ENCODE data around the gene PPP1R13B.

PPP1R13B gene

GRCh38 chr14:103739466-103739792, 107.9 kb downstream of the PPP1R13B start:
- TF ChIP-seq ZNF624 (tag by site-specific recombination; IDR thresholded peaks at IDR 0.05): no peak
- no peak for TF ChIP-seq WT1 (tag by site-specific recombination; IDR thresholded peaks at IDR 0.05)
- no peak for TF ChIP-seq PRDM4 (tag by site-specific recombination; IDR thresholded peaks at IDR 0.05)
- TF ChIP-seq ZSCAN16 (tag by site-specific recombination; IDR thresholded peaks at IDR 0.05): no peak
- TF ChIP-seq ZNF214 (tag by site-specific recombination; IDR thresholded peaks at IDR 0.05; ENCODE audit: borderline replicate concordance): no peak
- TF ChIP-seq ZNF48 (tag by site-specific recombination; IDR thresholded peaks at IDR 0.05): no peak
- no peak for TF ChIP-seq ZNF266 (tag by site-specific recombination; IDR thresholded peaks at IDR 0.05; ENCODE audit: low read depth)
- no peak for TF ChIP-seq ZNF776 (tag by site-specific recombination; IDR thresholded peaks at IDR 0.05; ENCODE audit: borderline replicate concordance)
- no peak for TF ChIP-seq ZNF114 (tag by site-specific recombination; IDR thresholded peaks at IDR 0.05)
- TF ChIP-seq HOXD13 (CRISPR knock-in tag; IDR thresholded peaks at IDR 0.05; ENCODE audit: borderline replicate concordance): no peak
- TF ChIP-seq, protein P1, sequence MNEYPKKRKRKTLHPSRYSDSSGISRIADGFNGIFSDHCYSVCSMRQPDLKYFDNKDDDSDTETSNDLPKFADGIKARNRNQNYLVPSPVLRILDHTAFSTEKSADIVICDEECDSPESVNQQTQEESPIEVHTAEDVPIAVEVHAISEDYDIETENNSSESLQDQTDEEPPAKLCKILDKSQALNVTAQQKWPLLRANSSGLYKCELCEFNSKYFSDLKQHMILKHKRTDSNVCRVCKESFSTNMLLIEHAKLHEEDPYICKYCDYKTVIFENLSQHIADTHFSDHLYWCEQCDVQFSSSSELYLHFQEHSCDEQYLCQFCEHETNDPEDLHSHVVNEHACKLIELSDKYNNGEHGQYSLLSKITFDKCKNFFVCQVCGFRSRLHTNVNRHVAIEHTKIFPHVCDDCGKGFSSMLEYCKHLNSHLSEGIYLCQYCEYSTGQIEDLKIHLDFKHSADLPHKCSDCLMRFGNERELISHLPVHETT (tag by site-specific recombination; IDR thresholded peaks at IDR 0.05): no peak
- no peak for TF ChIP-seq KLF1 (tag by site-specific recombination; IDR thresholded peaks at IDR 0.05)
- TF ChIP-seq ZNF157 (tag by site-specific recombination; IDR thresholded peaks at IDR 0.05): no peak
- TF ChIP-seq ZNF341 (tag by site-specific recombination; IDR thresholded peaks at IDR 0.05; ENCODE audit: low read depth): no peak
- no peak for TF ChIP-seq ZNF423 (tag by site-specific recombination; IDR thresholded peaks at IDR 0.05)
- TF ChIP-seq ZNF366 (tag by site-specific recombination; conservative IDR thresholded peaks at IDR 0.05): no peak
- TF ChIP-seq ZNF140 (tag by site-specific recombination; IDR thresholded peaks at IDR 0.05): no peak
- ChIA-PET POLR2A (no interaction called here), CTCF (no interaction called here)
- Histone ChIP-seq H3K27ac (ENCODE audit: extremely low read depth, low read depth, low read length) (no peak overlapping the region), H3K36me3 (ENCODE audit: control insufficient read depth in 2 of 2, insufficient read depth in 1 of 2, low read length in 2 of 2) (peaks cover 0 to 89% of the 10 kb centered on the region in 2 experiments; a peak in 2 of 3 replicates), H3K9me3 (ENCODE audit: control insufficient read depth, insufficient read depth, low read depth, low read length) (no peaks in the 10 kb centered on the region), H3K4me1 (ENCODE audit: control insufficient read depth, insufficient read depth, low read length) (no peaks in the 10 kb centered on the region), H3K4me3 (ENCODE audit: low read depth, low read length) (no peak overlapping the region)

GRCh38 chr14:103738701-103739451, 108.5 kb downstream of the PPP1R13B start:
- Histone ChIP-seq H3K4me1 (ENCODE audit: control insufficient read depth, insufficient read depth, low read length) (no peaks in the 10 kb centered on the region), H3K27ac (ENCODE audit: extremely low read depth, low read depth, low read length) (no peak overlapping the region), H3K9me3 (ENCODE audit: control insufficient read depth, insufficient read depth, low read depth, low read length) (no peaks in the 10 kb centered on the region), H3K36me3 (ENCODE audit: control insufficient read depth in 2 of 2, insufficient read depth in 1 of 2, low read length in 2 of 2) (peaks cover 0 to 91% of the 10 kb centered on the region in 2 experiments; a peak in 2 of 3 replicates), H3K4me3 (ENCODE audit: low read depth, low read length) (no peak overlapping the region)
- ChIA-PET CTCF (no interaction called here), POLR2A (no interaction called here)
- no peak for TF ChIP-seq ZNF175 (tag by site-specific recombination; IDR thresholded peaks at IDR 0.05)
- TF ChIP-seq ZNF37A (tag by site-specific recombination; IDR thresholded peaks at IDR 0.05): no peak
- no peak for TF ChIP-seq ZNF18 (tag by site-specific recombination; IDR thresholded peaks at IDR 0.05)
- TF ChIP-seq ZNF777 (tag by site-specific recombination; IDR thresholded peaks at IDR 0.05; ENCODE audit: borderline replicate concordance): no peak
- TF ChIP-seq ZNF202 (tag by site-specific recombination; IDR thresholded peaks at IDR 0.05; ENCODE audit: borderline replicate concordance): no peak
- TF ChIP-seq ZNF677 (tag by site-specific recombination; IDR thresholded peaks at IDR 0.05): no peak
- TF ChIP-seq ZNF16 (tag by site-specific recombination; IDR thresholded peaks at IDR 0.05; ENCODE audit: low read depth): no peak
- TF ChIP-seq KLF8 (tag by site-specific recombination; IDR thresholded peaks at IDR 0.05): no peak
- TF ChIP-seq, protein P2, sequence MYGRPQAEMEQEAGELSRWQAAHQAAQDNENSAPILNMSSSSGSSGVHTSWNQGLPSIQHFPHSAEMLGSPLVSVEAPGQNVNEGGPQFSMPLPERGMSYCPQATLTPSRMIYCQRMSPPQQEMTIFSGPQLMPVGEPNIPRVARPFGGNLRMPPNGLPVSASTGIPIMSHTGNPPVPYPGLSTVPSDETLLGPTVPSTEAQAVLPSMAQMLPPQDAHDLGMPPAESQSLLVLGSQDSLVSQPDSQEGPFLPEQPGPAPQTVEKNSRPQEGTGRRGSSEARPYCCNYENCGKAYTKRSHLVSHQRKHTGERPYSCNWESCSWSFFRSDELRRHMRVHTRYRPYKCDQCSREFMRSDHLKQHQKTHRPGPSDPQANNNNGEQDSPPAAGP (tag by site-specific recombination; IDR thresholded peaks at IDR 0.05): no peak
- no peak for TF ChIP-seq ZBTB26 (tag by site-specific recombination; optimal IDR thresholded peaks at IDR 0.05)
- no peak for TF ChIP-seq ZNF629 (tag by site-specific recombination; IDR thresholded peaks at IDR 0.05)
- TF ChIP-seq SP2 (tag by site-specific recombination; IDR thresholded peaks at IDR 0.05): no peak
- TF ChIP-seq ZBTB8A (tag by site-specific recombination; IDR thresholded peaks at IDR 0.05): no peak

All from HEK293 (cell line).